ENCODE results near the gene ZNF263. TPM values are rescaled to one million over a fixed set of nuclear protein-coding genes. Genes with fewer than 3 reads are reported as not detected.

ZNF263 gene
- total and polyA plus RNA-seq, 9 of the 15 experiments (the other 6 are each of a cell fraction or from before 2014, with no cell fraction given): 4.6 to 48.3 (median 31.8) TPM

DNA sequence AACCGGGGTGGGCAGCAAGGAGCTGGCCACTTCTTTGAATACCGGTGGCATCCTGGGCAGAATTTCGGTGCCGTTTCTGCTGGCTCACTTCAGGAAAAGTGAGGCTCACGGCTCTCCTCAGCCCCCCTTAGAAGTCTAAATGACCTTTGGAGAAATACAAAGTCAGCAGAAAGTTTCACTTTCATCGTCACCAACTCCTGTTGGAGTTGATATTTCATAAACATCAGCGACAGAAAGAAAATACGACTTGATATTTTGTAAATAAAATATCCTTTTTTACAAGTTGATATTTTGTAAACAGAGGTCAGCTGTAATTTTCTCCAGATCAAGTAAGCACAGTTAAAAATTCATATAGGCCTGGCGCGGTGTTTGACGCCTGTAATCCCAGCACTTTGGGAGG, 22.8 kb downstream of the ZNF263 start:
- Histone ChIP-seq H2AFZ (ENCODE audit: low read depth, low read length) (peak overlapping the region; percentile 95), H3K4me1 (replicated peaks in 1 of 2; ENCODE audit: control insufficient read depth in 2 of 2, insufficient read depth in 2 of 2, low read length in 2 of 2) (peaks cover 0 to 16% of the 10 kb centered on the region in 2 experiments; a peak in 4 of 5 replicates), H3K79me2 (ENCODE audit: control insufficient read depth, insufficient read depth, low read length) (peaks cover 13% of the 10 kb centered on the region), H3K4me3 (peak overlapping the region; percentile 73), H3K4me2 (ENCODE audit: insufficient read depth, low read length) (peak overlapping the region; percentile 78), H3K9me3 (replicated peaks; ENCODE audit: control insufficient read depth, insufficient read depth, low read depth, low read length) (peaks cover 22% of the 10 kb centered on the region), H3K27ac (ENCODE audit: extremely low read depth, low read depth, low read length) (peak overlapping the region; percentile 94), H3K9me1 (ENCODE audit: control insufficient read depth, insufficient read depth, low read length) (no peaks in the 10 kb centered on the region), H3K36me3 (ENCODE audit: control insufficient read depth, insufficient read depth, low read length) (peaks cover 15% of the 10 kb centered on the region), H3K27me3 (ENCODE audit: control insufficient read depth in 2 of 2, insufficient read depth in 2 of 2, low read length in 2 of 2) (no peaks in the 10 kb centered on the region), H3K9ac (ENCODE audit: insufficient read depth in 1 of 2, low read depth in 2 of 2, low read length in 2 of 2) (peak overlapping the region; percentile 87 to 95), H4K20me1 (replicated peaks; ENCODE audit: control insufficient read depth, insufficient read depth, low read length) (no peaks in the 10 kb centered on the region)
- ATAC-seq (no peak), DNase-seq (ENCODE audit: extremely low read depth in 1 of 4, low spot score in 3 of 4) (no peak), FAIRE-seq (no peak)
- intact Hi-C loops (cut with micrococcal nuclease): loop anchor here (10.0 kb wide), 1 partner anchor 99 kb away; the partner anchor contains the start of genes ZNF174 and ZSCAN32
- ChIA-PET CTCF (ENCODE audit: low intra/inter-chr PET ratio) (no interaction called here), POLR2A (interaction anchor here (0.6 to 2.0 kb wide), 5 partner anchors 12 to 95 kb away, joined by 3 to 7 read pairs (median 5); partner anchors contain the start of genes ZNF174 and ZSCAN32)
- 70% methylated on average over 11 of the region's 11 CpGs for WGBS (ENCODE audit: insufficient coverage, low coverage, missing lambda C conversion rate)
- BruUV-seq (replicated peaks): no TSS peak
- in situ Hi-C loops (cut with MboI): no loop called here
- TF ChIP-seq SMARCC2 (IDR thresholded peaks at IDR 0.05; ENCODE audit: low read depth) (no peak), ZNF316 (IDR thresholded peaks at IDR 0.05) (peak; percentile 89), FOXO4 (CRISPR knock-in tag; IDR thresholded peaks at IDR 0.05) (no peak), MAFG (tag; conservative IDR thresholded peaks at IDR 0.05) (peak; percentile 63), WHSC1 (IDR thresholded peaks at IDR 0.05; ENCODE audit: low read length) (no peak), ZBTB7A (IDR thresholded peaks at IDR 0.05; ENCODE audit: borderline replicate concordance, control insufficient read depth, low read depth, low read length) (no peak), RAD51 (IDR thresholded peaks at IDR 0.05; ENCODE audit: borderline replicate concordance, low read depth) (no peak), PCBP1 (IDR thresholded peaks at IDR 0.05; ENCODE audit: low read depth, low read length, poor library complexity, severe bottlenecking) (no peak), NR2C2 (CRISPR knock-in tag; IDR thresholded peaks at IDR 0.05) (no peak), NR2C2 (tag; IDR thresholded peaks at IDR 0.05) (no peak), RBBP5 (IDR thresholded peaks at IDR 0.05; ENCODE audit: borderline replicate concordance, insufficient read depth, low read length, poor library complexity, severe bottlenecking) (no peak), ZNF41 (CRISPR knock-in tag; conservative IDR thresholded peaks at IDR 0.05) (no peak), C11orf30 (IDR thresholded peaks at IDR 0.05; ENCODE audit: low read depth) (peak; percentile 77), KLF16 (IDR thresholded peaks at IDR 0.05) (no peak), TAF1 (IDR thresholded peaks at IDR 0.05; ENCODE audit: control insufficient read depth, extremely low read depth, insufficient read depth, low read length, severe bottlenecking) (no peak)
- TF ChIP-seq, protein P1, sequence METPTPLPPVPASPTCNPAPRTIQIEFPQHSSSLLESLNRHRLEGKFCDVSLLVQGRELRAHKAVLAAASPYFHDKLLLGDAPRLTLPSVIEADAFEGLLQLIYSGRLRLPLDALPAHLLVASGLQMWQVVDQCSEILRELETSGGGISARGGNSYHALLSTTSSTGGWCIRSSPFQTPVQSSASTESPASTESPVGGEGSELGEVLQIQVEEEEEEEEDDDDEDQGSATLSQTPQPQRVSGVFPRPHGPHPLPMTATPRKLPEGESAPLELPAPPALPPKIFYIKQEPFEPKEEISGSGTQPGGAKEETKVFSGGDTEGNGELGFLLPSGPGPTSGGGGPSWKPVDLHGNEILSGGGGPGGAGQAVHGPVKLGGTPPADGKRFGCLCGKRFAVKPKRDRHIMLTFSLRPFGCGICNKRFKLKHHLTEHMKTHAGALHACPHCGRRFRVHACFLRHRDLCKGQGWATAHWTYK (CRISPR knock-in tag; IDR thresholded peaks at IDR 0.05): no peak
- TF ChIP-seq, protein P2, sequence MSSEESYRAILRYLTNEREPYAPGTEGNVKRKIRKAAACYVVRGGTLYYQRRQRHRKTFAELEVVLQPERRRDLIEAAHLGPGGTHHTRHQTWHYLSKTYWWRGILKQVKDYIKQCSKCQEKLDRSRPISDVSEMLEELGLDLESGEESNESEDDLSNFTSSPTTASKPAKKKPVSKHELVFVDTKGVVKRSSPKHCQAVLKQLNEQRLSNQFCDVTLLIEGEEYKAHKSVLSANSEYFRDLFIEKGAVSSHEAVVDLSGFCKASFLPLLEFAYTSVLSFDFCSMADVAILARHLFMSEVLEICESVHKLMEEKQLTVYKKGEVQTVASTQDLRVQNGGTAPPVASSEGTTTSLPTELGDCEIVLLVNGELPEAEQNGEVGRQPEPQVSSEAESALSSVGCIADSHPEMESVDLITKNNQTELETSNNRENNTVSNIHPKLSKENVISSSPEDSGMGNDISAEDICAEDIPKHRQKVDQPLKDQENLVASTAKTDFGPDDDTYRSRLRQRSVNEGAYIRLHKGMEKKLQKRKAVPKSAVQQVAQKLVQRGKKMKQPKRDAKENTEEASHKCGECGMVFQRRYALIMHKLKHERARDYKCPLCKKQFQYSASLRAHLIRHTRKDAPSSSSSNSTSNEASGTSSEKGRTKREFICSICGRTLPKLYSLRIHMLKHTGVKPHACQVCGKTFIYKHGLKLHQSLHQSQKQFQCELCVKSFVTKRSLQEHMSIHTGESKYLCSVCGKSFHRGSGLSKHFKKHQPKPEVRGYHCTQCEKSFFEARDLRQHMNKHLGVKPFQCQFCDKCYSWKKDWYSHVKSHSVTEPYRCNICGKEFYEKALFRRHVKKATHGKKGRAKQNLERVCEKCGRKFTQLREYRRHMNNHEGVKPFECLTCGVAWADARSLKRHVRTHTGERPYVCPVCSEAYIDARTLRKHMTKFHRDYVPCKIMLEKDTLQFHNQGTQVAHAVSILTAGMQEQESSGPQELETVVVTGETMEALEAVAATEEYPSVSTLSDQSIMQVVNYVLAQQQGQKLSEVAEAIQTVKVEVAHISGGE (CRISPR knock-in tag; IDR thresholded peaks at IDR 0.05): no peak
